ENCODE results near the gene CIC.

Gene CIC

DNA sequence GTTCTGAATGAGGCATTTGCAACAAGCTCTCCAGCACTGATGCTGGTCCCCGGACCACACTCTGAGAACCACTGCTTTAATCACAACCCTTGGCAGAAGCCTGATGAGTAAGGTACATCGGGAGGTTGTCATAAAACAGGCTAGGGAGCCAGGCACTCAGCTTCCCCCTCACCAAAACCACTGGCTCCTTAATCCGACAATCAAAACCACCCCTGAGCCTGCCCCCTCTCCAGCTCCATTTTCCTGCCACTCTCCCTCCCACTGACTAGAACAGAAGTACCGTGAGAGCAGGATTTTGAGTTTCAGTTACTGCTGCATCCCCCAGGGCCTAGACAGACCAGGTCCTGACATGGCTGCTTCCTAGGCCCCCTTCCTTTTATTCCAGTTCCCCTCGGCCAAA, 33.9 kb upstream of the CIC start:
- peaks cover 55 to 89% (median 67%) of the 10 kb centered on the region in 3 donors for H3K36me3 ChIP-seq
- intact Hi-C loops (cut with DNase I; ENCODE audit: low total_unique reads), result no loop called here
- no peaks in the 10 kb centered on the region for H3K27me3 ChIP-seq
- DNase-seq, result no peak
- peaks cover 0 to 9% (median 3%) of the 10 kb centered on the region in 4 donors for H3K4me1 ChIP-seq
- H3K4me3 ChIP-seq, result no peak overlapping the region
- H3K9me3 ChIP-seq, result no peaks in the 10 kb centered on the region
- no peak overlapping the region for H3K27ac ChIP-seq
- TF ChIP-seq, protein P1, sequence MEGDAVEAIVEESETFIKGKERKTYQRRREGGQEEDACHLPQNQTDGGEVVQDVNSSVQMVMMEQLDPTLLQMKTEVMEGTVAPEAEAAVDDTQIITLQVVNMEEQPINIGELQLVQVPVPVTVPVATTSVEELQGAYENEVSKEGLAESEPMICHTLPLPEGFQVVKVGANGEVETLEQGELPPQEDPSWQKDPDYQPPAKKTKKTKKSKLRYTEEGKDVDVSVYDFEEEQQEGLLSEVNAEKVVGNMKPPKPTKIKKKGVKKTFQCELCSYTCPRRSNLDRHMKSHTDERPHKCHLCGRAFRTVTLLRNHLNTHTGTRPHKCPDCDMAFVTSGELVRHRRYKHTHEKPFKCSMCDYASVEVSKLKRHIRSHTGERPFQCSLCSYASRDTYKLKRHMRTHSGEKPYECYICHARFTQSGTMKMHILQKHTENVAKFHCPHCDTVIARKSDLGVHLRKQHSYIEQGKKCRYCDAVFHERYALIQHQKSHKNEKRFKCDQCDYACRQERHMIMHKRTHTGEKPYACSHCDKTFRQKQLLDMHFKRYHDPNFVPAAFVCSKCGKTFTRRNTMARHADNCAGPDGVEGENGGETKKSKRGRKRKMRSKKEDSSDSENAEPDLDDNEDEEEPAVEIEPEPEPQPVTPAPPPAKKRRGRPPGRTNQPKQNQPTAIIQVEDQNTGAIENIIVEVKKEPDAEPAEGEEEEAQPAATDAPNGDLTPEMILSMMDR (IDR thresholded peaks at IDR 0.05), result no peak

DNA sequence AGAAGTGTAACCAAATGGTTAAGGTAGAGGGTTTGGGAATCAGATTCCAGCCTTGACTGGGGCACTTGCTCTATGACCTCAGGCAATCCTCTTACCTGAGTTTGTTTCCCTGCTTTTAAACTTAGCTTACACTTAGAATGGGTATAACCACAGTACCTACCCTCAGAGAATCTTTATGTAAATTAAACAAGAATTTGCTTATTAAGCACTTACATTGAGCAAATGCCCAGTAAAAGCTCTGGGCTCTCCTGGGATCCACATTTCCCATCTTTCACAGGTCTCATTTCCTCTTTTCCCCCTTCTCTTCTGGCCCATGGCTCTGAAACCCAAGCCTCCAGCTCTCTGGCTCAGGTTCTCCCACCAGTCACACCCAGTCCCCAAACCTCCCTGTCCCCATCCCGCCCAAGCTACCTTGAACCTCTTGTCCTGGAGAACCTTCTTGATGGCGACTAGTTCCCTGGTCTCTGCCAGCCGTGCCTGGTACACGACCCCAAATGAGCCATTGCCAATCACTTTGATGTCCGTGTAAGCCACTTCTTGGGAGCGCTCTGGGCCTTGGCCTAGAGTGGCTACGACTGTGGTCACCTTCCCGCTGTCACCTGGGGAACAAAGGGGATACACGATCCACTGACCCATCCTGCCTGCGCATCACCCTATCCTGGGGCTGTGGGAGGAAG, 29.4 kb upstream of the CIC start:
- intact Hi-C loops (cut with DNase I; ENCODE audit: low total_unique reads), result no loop called here
- Histone ChIP-seq H3K36me3 (peaks cover 14 to 45% (median 23%) of the 10 kb centered on the region in 3 donors), H3K4me1 (peaks cover 3 to 35% (median 25%) of the 10 kb centered on the region in 4 donors), H3K27me3 (no peaks in the 10 kb centered on the region), H3K4me3 (no peak overlapping the region), H3K9me3 (no peaks in the 10 kb centered on the region), H3K27ac (no peak overlapping the region)
- TF ChIP-seq, protein P1 (IDR thresholded peaks at IDR 0.05), result no peak
- no peak for DNase-seq

DNA sequence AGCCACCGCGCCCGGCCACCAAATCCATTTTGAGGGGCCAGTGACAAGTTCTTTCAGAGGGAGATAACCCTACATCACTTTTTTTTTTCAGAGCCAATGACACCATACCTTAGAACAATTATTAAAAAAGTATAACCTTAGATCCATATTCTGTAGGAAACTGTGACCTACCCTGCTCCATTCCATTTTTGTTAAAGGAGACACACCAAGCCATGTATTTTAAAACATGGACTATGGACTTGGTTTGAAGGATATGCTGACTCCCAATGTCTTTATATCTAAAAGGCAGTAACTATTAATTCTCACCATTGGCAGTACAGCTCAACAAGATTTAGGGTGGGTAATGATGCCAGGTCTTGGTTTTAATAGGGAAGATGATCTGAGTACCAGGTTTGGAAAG, 27.8 kb upstream of the CIC start:
- intact Hi-C loops (cut with DNase I; ENCODE audit: low total_unique reads), result no loop called here
- H3K27ac ChIP-seq, result peak overlapping the region; percentile 86 to 94

DNA sequence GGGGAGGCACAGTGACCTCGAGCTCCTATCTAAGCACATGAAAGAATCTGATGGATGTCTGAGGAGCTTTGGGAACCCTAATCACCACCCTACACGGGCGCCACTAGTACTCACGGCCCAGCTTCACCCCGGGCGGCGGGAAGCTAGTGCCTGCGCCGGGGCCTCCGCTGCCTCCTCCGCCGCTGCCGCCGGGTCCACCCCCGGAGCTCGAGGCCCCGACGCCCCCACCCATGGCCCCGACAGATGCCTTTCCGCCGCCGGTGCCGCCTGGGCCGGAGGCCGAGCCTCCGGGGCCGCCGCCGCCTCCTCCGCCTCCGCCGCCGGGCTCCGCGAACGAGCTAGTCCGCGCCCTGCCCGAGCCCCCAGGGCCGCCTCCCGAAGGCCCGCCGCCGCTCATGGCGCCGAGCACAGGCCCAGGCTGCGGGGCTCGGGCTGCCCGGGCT, 27.0 kb upstream of the CIC start:
- Histone ChIP-seq H3K27ac (peak overlapping the region; percentile 86 to 94), H3K4me1 (peaks cover 3 to 54% (median 44%) of the 10 kb centered on the region in 4 donors), H3K4me3 (peak overlapping the region; percentile 73 to 94), H3K9me3 (no peaks in the 10 kb centered on the region), H3K27me3 (no peaks in the 10 kb centered on the region), H3K36me3 (peaks cover 0 to 21% (median 0%) of the 10 kb centered on the region in 3 donors)
- intact Hi-C loops (cut with DNase I; ENCODE audit: low total_unique reads), result no loop called here
- no peak for DNase-seq
- TF ChIP-seq, protein P1 (IDR thresholded peaks at IDR 0.05), result no peak

More for the DNA sequence above, 27.8 kb upstream of the CIC start:
- Histone ChIP-seq H3K36me3 (peaks cover 0 to 29% (median 7%) of the 10 kb centered on the region in 3 donors), H3K27me3 (no peaks in the 10 kb centered on the region), H3K9me3 (no peaks in the 10 kb centered on the region), H3K4me3 (peak overlapping the region; percentile 73 to 94), H3K4me1 (peaks cover 3 to 50% (median 39%) of the 10 kb centered on the region in 4 donors)
- TF ChIP-seq, protein P1 (IDR thresholded peaks at IDR 0.05), result no peak
- DNase-seq, result no peak

DNA sequence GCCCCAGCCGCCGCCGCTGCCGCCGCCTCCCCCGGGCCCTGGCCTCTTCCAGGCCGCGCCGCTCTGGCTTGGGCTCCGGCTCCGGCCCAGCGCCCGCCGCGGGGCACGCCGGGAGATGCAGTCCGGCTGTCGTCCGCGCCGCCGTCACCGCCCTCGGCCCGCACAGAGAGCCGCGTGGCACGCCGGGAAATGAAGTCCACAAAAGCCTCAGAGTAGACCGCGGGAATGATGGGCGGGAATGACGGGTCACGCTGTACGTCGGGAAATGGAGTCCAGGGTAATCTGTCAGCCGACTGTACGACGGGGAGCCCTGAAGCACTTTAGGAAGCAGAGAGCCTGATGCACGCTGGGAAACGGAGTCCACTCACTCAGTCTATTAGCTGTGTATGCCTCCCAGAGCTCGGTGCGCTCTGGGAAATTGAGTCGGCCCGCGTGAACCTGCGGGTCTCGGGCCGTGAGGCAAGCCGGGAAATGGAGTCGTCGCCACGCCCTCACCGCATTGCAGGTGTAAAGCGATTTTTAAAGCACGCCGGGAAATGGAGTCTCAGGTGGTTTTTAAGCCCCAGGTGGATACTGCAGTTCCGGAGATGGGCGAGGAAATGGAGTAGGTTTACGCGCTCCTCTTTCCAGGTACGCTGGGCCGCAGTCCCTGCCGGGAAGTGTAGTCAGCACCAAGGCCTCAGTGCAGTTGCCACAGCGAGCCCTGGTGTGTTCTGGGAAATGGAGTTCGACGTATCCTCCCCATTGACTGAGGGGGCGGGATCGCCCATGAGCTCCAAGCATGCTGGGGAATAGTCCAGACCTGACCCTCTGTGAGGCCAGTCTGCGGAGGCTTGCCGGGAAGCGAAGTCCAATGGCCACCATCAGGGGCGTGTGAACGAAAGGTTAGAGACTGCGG, 26.3 kb upstream of the CIC start, which contains the start of gene GSK3A:
Gene GSK3A (minus strand): TSS at position 91 of the 898 bp plus-strand sequence. CDS start 137 bp downstream, outside the sequence.
- peaks cover 3 to 54% (median 44%) of the 10 kb centered on the region in 4 donors for H3K4me1 ChIP-seq
- H3K36me3 ChIP-seq, result peaks cover 0 to 19% (median 0%) of the 10 kb centered on the region in 3 donors
- DNase-seq, result peak; percentile 99 to 100
- TF ChIP-seq, protein P1 (IDR thresholded peaks at IDR 0.05), result peak in 1 of 2 experiments; percentile 6
- no peaks in the 10 kb centered on the region for H3K27me3 ChIP-seq
- peak within 1 kb of the TSS; percentile 73 to 94 for H3K4me3 ChIP-seq
- H3K9me3 ChIP-seq, result no peaks in the 10 kb centered on the region
- H3K27ac ChIP-seq, result peak within 1 kb of the TSS; percentile 86 to 94
- intact Hi-C loops (cut with DNase I; ENCODE audit: low total_unique reads), result no loop called here

All from tibial artery (tissue), 4 donors.